Lower leg skin (tissue), 3 donors: ENCODE measurements around the gene TMEM169.

Experiments used
- CTCF ChIP-seq, 3 donors: fragments of 450-650 bp; IDR thresholded peaks; one replicate each; pipeline ENCODE4 v1.5.1; 2016; ENCODE audit warnings: antibody characterized with exemption in 3 of 3, mild to moderate bottlenecking in 3 of 3, moderate library complexity in 2 of 3
- POLR2A ChIP-seq, 2 donors: fragments of 450-650 bp; IDR thresholded peaks; one replicate each; pipeline ENCODE4 v1.6.1; 2016 to 2017; ENCODE audit warnings: antibody characterized with exemption in 2 of 2, mild to moderate bottlenecking in 1 of 2, moderate library complexity in 1 of 2

- TF ChIP-seq CTCF (IDR thresholded peaks at IDR 0.05) (no peak), POLR2A (IDR thresholded peaks at IDR 0.05) (no peak)
Measured at GRCh38 chr2:216119986-216120385, 38.3 kb downstream of the TMEM169 start.
